Thyroid gland (tissue), 4 donors: ENCODE data around the gene RAB4B.

Experiments
- POLR2A ChIP-seq, 2 donors: fragments of 450-650 bp; IDR thresholded peaks; one replicate each; pipeline ENCODE4 v1.6.1; 2017; ENCODE audit warnings: antibody characterized with exemption in 2 of 2, mild to moderate bottlenecking in 2 of 2, moderate library complexity in 1 of 2
- TF ChIP-seq, protein P1 (sequence below), 6 experiments: fragments of 200-600 bp in 3 of 6; fragments of 450-650 bp in 3 of 6; sonication (generic) in 3 of 6; IDR thresholded peaks; one replicate each; pipeline ENCODE4 v1.5.1; 2016 to 2019; ENCODE audit warnings: antibody characterized with exemption in 6 of 6, mild to moderate bottlenecking in 2 of 6, inconsistent platforms in 1 of 6, moderate library complexity in 1 of 6

DNA sequence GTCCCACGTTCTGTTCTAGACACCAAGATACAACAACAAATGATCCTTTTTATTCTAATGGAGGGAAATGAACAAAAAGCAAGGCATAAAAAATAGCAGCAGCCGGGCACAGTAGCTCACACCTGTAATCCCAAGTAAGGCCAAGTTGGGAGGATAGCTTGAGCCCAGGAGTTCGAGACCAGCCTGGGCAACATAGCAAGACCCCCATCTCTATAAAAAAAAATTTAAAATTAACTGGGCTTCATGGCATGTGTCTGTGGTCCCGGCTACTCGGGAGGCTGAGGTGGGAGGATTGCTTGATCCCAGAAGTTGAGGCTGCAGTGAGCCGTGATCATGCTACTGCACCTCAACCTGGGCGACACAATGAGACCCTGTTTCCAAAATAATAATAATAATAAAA is 1.7 kb upstream of the RAB4B start:
- TF ChIP-seq POLR2A (IDR thresholded peaks at IDR 0.05): no peak
- TF ChIP-seq, protein P1, sequence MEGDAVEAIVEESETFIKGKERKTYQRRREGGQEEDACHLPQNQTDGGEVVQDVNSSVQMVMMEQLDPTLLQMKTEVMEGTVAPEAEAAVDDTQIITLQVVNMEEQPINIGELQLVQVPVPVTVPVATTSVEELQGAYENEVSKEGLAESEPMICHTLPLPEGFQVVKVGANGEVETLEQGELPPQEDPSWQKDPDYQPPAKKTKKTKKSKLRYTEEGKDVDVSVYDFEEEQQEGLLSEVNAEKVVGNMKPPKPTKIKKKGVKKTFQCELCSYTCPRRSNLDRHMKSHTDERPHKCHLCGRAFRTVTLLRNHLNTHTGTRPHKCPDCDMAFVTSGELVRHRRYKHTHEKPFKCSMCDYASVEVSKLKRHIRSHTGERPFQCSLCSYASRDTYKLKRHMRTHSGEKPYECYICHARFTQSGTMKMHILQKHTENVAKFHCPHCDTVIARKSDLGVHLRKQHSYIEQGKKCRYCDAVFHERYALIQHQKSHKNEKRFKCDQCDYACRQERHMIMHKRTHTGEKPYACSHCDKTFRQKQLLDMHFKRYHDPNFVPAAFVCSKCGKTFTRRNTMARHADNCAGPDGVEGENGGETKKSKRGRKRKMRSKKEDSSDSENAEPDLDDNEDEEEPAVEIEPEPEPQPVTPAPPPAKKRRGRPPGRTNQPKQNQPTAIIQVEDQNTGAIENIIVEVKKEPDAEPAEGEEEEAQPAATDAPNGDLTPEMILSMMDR (IDR thresholded peaks at IDR 0.05): no peak
